Suppressor macrophage (primary cell): ENCODE measurements around the gene DCTN3.

ENCODE experiments used
- DNase-seq, 4 experiments: peaks; one replicate each; pipeline ENCODE4 v3.0.0-alpha.2; 2020 to 2022

DCTN3 gene

GRCh38 chr9:34573599-34574325 is 46.5 kb downstream of the DCTN3 start:
- no peak for DNase-seq

GRCh38 chr9:34572628-34573027 is 47.7 kb downstream of the DCTN3 start:
- DNase-seq: no peak

GRCh38 chr9:34572092-34572491 is 48.2 kb downstream of the DCTN3 start:
- peak; percentile 21 to 59 (median 50) for DNase-seq

GRCh38 chr9:34571481-34571810 is 48.8 kb downstream of the DCTN3 start:
- no peak for DNase-seq

- DNase-seq: no peak
Measured at GRCh38 chr9:34570809-34571480, 49.4 kb downstream of the DCTN3 start.

- no peak for DNase-seq
Measured at GRCh38 chr9:34570376-34570775, 49.9 kb downstream of the DCTN3 start.

GRCh38 chr9:34568774-34569173 is 51.5 kb downstream of the DCTN3 start:
- no peak for DNase-seq

GRCh38 chr9:34568133-34568532 is 52.2 kb downstream of the DCTN3 start:
- no peak for DNase-seq

- DNase-seq: no peak
Measured at GRCh38 chr9:34566972-34567371, 53.3 kb downstream of the DCTN3 start.

- no peak for DNase-seq
Measured at GRCh38 chr9:34566322-34566721, 54.0 kb downstream of the DCTN3 start.

GRCh38 chr9:34565856-34566255 is 54.4 kb downstream of the DCTN3 start:
- DNase-seq: no peak

- no peak for DNase-seq
Measured at GRCh38 chr9:34564617-34565016, 55.7 kb downstream of the DCTN3 start.
